HepG2 (cell line): ENCODE results near the gene ANKRD39. TPM values are rescaled to one million over a fixed set of nuclear protein-coding genes. Genes with fewer than 3 reads are reported as not detected.
A peak's percentile ranks its signal among the peaks of the same experiment; 100 is the strongest.

Experiments used
- GABPA ChIP-seq, 2 experiments: IDR thresholded peaks; 2 replicates each; pipeline ENCODE4 v1.6.1; 2011 to 2016; ENCODE audit warnings: low read depth in 2 of 2, low read length in 1 of 2, missing biosample characterization in 1 of 2, missing genetic modification characterization in 1 of 2
- MIER2 ChIP-seq: IDR thresholded peaks from 2 replicates; pipeline ENCODE4 v1.6.1; 2016; ENCODE audit warnings: missing biosample characterization, missing genetic modification reagents
- THYN1 ChIP-seq: sonication (generic); formaldehyde crosslinking; IDR thresholded peaks from 2 replicates; pipeline ENCODE4 v1.8.1; 2023; ENCODE audit warnings: low read depth, mild to moderate bottlenecking, moderate library complexity, missing genetic modification reagents, borderline replicate concordance
- ZFP62 ChIP-seq: sonication (generic); formaldehyde crosslinking; IDR thresholded peaks from 2 replicates; pipeline ENCODE4 v1.4.0; 2020; ENCODE audit warnings: missing genetic modification reagents
- ZKSCAN8 ChIP-seq: IDR thresholded peaks from 2 replicates; pipeline ENCODE4 v1.6.1; 2016; ENCODE audit warnings: borderline replicate concordance, missing genetic modification reagents, missing compliant biosample characterization
- ZNF264 ChIP-seq: sonication (generic); formaldehyde crosslinking; IDR thresholded peaks from 2 replicates; pipeline ENCODE4 v1.4.0; 2020; ENCODE audit warnings: missing genetic modification reagents
- ZNF274 ChIP-seq: sonication (generic); formaldehyde crosslinking; IDR thresholded peaks from 2 replicates; pipeline ENCODE4 v1.5.1; 2020; ENCODE audit warnings: mild to moderate bottlenecking, missing genetic modification reagents
- ZNF7 ChIP-seq: IDR thresholded peaks from 2 replicates; pipeline ENCODE4 v1.6.1; 2016; ENCODE audit warnings: missing biosample characterization, missing genetic modification reagents
- ZNF749 ChIP-seq: sonication (generic); formaldehyde crosslinking; IDR thresholded peaks from 2 replicates; pipeline ENCODE4 v1.8.0; 2022; ENCODE audit warnings: mild to moderate bottlenecking, missing genetic modification reagents, moderate library complexity, borderline replicate concordance
- polyA plus RNA-seq, 8 experiments: library from polyadenylated mRNA; depleted of rRNA in 3 of 8; stranded (reverse) in 7 of 8; unstranded in 1 of 8; fragments of >200 nt; fragmentation: Illumina TruSeq in 4 of 8; extraction: Trizol in 4 of 8; gene quantifications; 2 replicates each; pipeline versions ENCODE4 v1.2.1 to v1.2.3, GENCODE V29; 2011 to 2016; ENCODE audit warnings: low read depth in 4 of 8, missing spikeins in 1 of 8, mixed read lengths in 1 of 8; ENCODE audit not compliant: insufficient read depth in 1 of 8
- total RNA-seq, 5 experiments: library from RNA; depleted of rRNA; stranded (reverse); fragments of >200 nt; fragmentation: Illumina TruSeq; extraction: Trizol; gene quantifications; 2 replicates each; pipeline ENCODE4 v1.2.3, GENCODE V29; 2016; ENCODE audit warnings: low read depth in 1 of 5
- TF ChIP-seq, protein P1 (sequence below): sonication (generic); formaldehyde crosslinking; conservative IDR thresholded peaks from 2 replicates; pipeline ENCODE4 v1.5.0; 2020; ENCODE audit warnings: missing genetic modification reagents
- TF ChIP-seq, protein P2 (sequence below): sonication (generic); formaldehyde crosslinking; IDR thresholded peaks from 2 replicates; pipeline ENCODE4 v1.4.0; 2020; ENCODE audit warnings: mild to moderate bottlenecking, missing genetic modification reagents
- TF ChIP-seq, protein P3 (sequence below): sonication (generic); formaldehyde crosslinking; IDR thresholded peaks from 2 replicates; pipeline ENCODE4 v1.5.0; 2020; ENCODE audit warnings: mild to moderate bottlenecking, missing genetic modification reagents
- TF ChIP-seq, protein P4 (sequence below): sonication (generic); formaldehyde crosslinking; IDR thresholded peaks from 2 replicates; pipeline ENCODE4 v1.5.1; 2020; ENCODE audit warnings: missing genetic modification reagents, mild to moderate bottlenecking, borderline replicate concordance

ANKRD39 gene
- total and polyA plus RNA-seq, 2 of the 13 experiments (the other 11 are each of a cell fraction or from before 2014, with no cell fraction given) = 23.2 to 24.8 TPM

DNA sequence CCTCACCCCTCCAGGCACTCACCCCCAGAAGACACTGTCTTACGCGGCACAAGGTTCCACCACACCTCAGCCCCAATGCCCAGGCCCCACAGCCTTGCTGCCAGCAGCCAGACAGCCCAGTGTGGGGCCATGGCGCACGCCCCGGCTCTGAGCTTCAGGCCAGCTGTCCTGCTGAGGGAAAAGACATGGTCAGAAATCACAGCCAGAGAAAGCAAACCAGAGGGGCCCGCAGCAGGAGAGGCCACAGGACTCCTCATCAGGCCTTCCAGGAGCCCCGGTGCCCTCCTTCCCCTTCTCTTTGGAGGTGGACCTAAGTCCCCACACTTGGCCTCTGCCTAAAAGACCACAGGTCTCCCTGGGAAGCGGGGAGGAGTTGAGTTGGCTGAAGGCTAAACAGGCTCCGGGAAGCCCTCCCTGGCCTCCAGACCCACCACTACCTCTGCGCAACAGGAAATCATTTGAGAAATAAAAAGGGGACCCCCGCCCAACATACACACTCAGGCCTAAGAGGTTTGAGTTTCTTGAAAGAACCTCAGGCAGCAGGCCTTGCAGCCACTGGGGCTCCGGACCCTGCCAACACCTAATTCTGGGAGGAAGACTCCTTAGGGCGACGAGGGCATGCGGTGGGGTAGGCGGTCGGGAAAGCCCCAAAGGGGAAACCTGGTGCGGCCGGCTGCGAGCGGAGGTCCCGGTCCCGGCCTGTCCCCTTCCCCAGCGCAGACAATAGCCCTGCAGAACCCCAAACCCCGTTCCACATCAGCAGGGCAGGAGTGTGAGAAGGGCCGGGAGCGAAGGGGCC, 10.1 kb upstream of the ANKRD39 start (continued):
- no peak for TF ChIP-seq GABPA (IDR thresholded peaks at IDR 0.05; ENCODE audit: low read depth, low read length)
- no peak for TF ChIP-seq GABPA (CRISPR knock-in tag; IDR thresholded peaks at IDR 0.05; ENCODE audit: low read depth)
- peak; percentile 67 for TF ChIP-seq ZNF264 (CRISPR knock-in tag)
- no peak; the same call in 1 of the 2 replicates for TF ChIP-seq ZNF274
- 0 out of 2 replicates have a peak, but pooled peaks have one; percentile 20 for TF ChIP-seq ZKSCAN8 (CRISPR knock-in tag)
- TF ChIP-seq ZNF749 (CRISPR knock-in tag) = 0 out of 2 replicates have a peak, but pooled peaks have one; percentile 22
- TF ChIP-seq THYN1 = peak; percentile 4; the same call in 1 of the 2 replicates
- no peak for TF ChIP-seq ZNF7 (CRISPR knock-in tag)
- no peak for TF ChIP-seq ZFP62 (CRISPR knock-in tag)
- TF ChIP-seq, protein P1, sequence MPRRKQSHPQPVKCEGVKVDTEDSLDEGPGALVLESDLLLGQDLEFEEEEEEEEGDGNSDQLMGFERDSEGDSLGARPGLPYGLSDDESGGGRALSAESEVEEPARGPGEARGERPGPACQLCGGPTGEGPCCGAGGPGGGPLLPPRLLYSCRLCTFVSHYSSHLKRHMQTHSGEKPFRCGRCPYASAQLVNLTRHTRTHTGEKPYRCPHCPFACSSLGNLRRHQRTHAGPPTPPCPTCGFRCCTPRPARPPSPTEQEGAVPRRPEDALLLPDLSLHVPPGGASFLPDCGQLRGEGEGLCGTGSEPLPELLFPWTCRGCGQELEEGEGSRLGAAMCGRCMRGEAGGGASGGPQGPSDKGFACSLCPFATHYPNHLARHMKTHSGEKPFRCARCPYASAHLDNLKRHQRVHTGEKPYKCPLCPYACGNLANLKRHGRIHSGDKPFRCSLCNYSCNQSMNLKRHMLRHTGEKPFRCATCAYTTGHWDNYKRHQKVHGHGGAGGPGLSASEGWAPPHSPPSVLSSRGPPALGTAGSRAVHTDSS = no peak
- TF ChIP-seq, protein P2, sequence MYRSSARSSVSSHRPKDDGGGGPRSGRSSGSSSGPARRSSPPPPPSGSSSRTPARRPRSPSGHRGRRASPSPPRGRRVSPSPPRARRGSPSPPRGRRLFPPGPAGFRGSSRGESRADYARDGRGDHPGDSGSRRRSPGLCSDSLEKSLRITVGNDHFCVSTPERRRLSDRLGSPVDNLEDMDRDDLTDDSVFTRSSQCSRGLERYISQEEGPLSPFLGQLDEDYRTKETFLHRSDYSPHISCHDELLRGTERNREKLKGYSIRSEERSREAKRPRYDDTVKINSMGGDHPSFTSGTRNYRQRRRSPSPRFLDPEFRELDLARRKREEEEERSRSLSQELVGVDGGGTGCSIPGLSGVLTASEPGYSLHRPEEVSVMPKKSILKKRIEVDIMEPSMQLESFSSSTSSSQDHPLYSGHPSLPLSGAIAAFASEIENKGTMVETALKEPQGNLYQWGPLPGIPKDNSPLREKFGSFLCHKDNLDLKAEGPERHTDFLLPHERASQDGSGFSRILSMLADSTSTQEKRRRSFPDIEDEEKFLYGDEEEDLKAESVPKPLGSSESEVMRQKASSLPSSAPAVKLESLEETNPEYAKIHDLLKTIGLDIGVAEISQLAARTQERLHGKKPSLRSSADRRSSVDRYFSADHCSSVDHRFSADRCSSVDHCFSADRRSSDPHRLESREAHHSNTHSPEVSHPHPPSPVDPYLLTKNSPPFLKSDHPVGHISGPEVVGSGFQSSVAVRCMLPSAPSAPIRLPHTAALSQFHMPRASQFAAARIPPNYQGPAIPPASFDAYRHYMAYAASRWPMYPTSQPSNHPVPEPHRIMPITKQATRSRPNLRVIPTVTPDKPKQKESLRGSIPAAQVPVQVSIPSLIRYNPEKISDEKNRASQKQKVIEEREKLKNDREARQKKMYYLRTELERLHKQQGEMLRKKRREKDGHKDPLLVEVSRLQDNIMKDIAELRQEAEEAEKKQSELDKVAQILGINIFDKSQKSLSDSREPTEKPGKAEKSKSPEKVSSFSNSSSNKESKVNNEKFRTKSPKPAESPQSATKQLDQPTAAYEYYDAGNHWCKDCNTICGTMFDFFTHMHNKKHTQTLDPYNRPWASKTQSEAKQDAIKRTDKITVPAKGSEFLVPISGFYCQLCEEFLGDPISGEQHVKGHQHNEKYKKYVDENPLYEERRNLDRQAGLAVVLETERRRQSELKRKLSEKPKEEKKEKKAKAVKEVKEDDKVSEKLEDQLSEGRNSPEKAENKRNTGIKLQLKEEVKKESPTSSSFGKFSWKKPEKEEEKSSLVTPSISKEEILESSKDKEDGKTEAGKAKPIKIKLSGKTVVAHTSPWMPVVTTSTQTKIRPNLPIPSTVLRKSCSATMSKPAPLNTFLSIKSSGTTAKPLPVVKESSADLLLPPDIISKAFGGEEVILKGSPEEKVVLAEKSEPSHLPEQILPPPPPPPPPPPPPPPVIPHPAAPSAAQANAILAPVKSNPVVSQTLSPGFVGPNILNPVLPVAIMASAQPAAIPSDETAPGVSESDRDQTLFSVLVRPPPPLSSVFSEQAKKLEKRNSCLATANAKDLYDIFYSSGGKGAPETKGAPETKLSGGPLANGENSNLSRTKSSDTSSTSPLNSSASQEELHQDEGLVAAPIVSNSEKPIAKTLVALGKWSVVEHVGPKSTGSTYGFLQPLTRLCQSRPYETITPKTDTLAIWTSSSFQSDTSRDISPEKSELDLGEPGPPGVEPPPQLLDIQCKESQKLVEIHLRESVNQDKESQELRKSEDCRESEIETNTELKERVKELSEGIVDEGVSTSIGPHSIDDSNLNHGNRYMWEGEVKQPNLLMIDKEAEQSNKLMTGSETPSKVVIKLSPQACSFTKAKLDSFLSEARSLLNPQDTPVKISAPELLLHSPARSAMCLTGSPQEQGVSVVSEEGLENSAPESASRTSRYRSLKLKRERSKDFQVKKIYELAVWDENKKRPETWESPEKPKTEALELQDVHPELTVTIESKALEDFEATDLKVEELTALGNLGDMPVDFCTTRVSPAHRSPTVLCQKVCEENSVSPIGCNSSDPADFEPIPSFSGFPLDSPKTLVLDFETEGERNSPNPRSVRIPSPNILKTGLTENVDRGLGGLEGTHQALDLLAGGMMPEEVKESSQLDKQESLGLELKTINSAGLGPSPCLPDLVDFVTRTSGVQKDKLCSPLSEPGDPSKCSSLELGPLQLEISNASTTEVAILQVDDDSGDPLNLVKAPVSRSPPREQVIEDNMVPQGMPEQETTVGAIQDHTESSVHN (CRISPR knock-in tag) = no peak
- TF ChIP-seq, protein P3, sequence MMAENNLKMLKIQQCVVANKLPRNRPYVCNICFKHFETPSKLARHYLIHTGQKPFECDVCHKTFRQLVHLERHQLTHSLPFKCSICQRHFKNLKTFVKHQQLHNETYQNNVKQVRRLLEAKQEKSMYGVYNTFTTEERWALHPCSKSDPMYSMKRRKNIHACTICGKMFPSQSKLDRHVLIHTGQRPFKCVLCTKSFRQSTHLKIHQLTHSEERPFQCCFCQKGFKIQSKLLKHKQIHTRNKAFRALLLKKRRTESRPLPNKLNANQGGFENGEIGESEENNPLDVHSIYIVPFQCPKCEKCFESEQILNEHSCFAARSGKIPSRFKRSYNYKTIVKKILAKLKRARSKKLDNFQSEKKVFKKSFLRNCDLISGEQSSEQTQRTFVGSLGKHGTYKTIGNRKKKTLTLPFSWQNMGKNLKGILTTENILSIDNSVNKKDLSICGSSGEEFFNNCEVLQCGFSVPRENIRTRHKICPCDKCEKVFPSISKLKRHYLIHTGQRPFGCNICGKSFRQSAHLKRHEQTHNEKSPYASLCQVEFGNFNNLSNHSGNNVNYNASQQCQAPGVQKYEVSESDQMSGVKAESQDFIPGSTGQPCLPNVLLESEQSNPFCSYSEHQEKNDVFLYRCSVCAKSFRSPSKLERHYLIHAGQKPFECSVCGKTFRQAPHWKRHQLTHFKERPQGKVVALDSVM = peak; percentile 51
- TF ChIP-seq, protein P4, sequence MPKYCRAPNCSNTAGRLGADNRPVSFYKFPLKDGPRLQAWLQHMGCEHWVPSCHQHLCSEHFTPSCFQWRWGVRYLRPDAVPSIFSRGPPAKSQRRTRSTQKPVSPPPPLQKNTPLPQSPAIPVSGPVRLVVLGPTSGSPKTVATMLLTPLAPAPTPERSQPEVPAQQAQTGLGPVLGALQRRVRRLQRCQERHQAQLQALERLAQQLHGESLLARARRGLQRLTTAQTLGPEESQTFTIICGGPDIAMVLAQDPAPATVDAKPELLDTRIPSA (CRISPR knock-in tag) = 0 out of 2 replicates have a peak, but pooled peaks have one; percentile 13
- TF ChIP-seq MIER2 (CRISPR knock-in tag) = 0 out of 2 replicates have a peak, but pooled peaks have one; percentile 34
